Stomach (tissue), 9 donors: ENCODE data around the gene PLXNA2. TPM values are rescaled to one million over a fixed set of nuclear protein-coding genes. Genes with fewer than 3 reads are reported as not detected.

Experiments used
- DNase-seq, 2 donors: peaks; one replicate each; pipeline versions ENCODE4 v3.0.0 to v3.0.0-alpha.2; 2013 to 2019
- H3K27ac ChIP-seq, 5 donors: fragments of 200-600 bp in 4 of 5; sonication (generic) in 4 of 5; one replicate each; pipeline ENCODE4 v1.5.1; 2013 to 2019; ENCODE audit warnings: mild to moderate bottlenecking in 1 of 5, moderate library complexity in 1 of 5
- H3K27me3 ChIP-seq, 3 donors: fragments of 200-600 bp; sonication (generic); one replicate each; pipeline ENCODE4 v1.5.1; 2017 to 2019; ENCODE audit warnings: mixed run types in 1 of 3
- H3K36me3 ChIP-seq, 4 donors: fragments of 200-600 bp; sonication (generic); 1 replicate in 3 of 4; 2 replicates in 1 of 4; pipeline ENCODE4 v1.5.1; 2016 to 2019
- H3K4me1 ChIP-seq, 4 donors: fragments of 200-600 bp; sonication (generic); one replicate each; pipeline ENCODE4 v1.5.1; 2016 to 2019
- H3K4me3 ChIP-seq, 4 donors: fragments of 200-600 bp; sonication (generic) in 3 of 4; one replicate each; pipeline ENCODE4 v1.5.1; 2016 to 2019; ENCODE audit warnings: mild to moderate bottlenecking in 1 of 4
- H3K9me3 ChIP-seq, 4 donors: fragments of 200-600 bp; sonication (generic); one replicate each; pipeline ENCODE4 v1.5.1; 2016 to 2019
- CTCF ChIP-seq, 7 experiments: fragments of 450-650 bp in 4 of 7; fragments of 200-600 bp in 3 of 7; sonication (generic) in 3 of 7; IDR thresholded peaks; one replicate each; pipeline ENCODE4 v1.5.1; 2016 to 2019; ENCODE audit warnings: antibody characterized with exemption in 7 of 7, control low read depth in 2 of 7, mild to moderate bottlenecking in 1 of 7
- EP300 ChIP-seq: sonication (generic); formaldehyde crosslinking; IDR thresholded peaks from one replicate; pipeline ENCODE4 v1.6.1; 2017; ENCODE audit warnings: antibody characterized with exemption
- POLR2A ChIP-seq, 4 donors: fragments of 450-650 bp; IDR thresholded peaks; one replicate each; pipeline ENCODE4 v1.6.1; 2016; ENCODE audit warnings: antibody characterized with exemption in 4 of 4, control low read depth in 2 of 4, mild to moderate bottlenecking in 1 of 4, moderate library complexity in 1 of 4
- POLR2AphosphoS5 ChIP-seq, 3 donors: sonication (generic); formaldehyde crosslinking; IDR thresholded peaks; one replicate each; pipeline ENCODE4 v1.6.1; 2016; ENCODE audit warnings: antibody characterized with exemption in 3 of 3
- WGBS, 5 donors: extraction: QIAGEN DNeasy Blood & Tissue Kit in 3 of 5; methylation state at CpG; one replicate each; pipeline versions ENCODE4 v1.1.5 to v1.1.7; 2013 to 2018; 5-methylcytosine and 5-hydroxymethylcytosine counted together
- intact Hi-C: fragments of 100-400 bp; cut with DNase I; formaldehyde crosslinking; loops from one replicate; pipeline ENCODE4 v1.15.1; 2023; ENCODE audit warnings: low total_unique reads
- polyA plus RNA-seq, 3 donors: library from polyadenylated mRNA; stranded (reverse); fragments of 200-250 nt; gene quantifications; one replicate each; pipeline ENCODE4 v1.2.3, GENCODE V29; 2013
- total RNA-seq, 5 donors: library from RNA; depleted of rRNA; stranded (reverse); fragments of >200 nt; gene quantifications; one replicate each; pipeline versions ENCODE4 v1.1.0 to v1.2.3, GENCODE V29; 2014 to 2016
- donor health status: healthy with polysubstance abuse.
- donor health status: Bipolar disorder and iron deficiency.
- donor health status: healthy.

PLXNA2 gene
- total and polyA plus RNA-seq, 8 donors: 2.7 to 185 (median 28.7) TPM

GRCh38 chr1:208084764-208085163 lies 159.4 kb downstream of the PLXNA2 start:
- Histone ChIP-seq H3K9me3 (no peaks in the 10 kb centered on the region), H3K4me3 (no peak overlapping the region), H3K27me3 (no peaks in the 10 kb centered on the region), H3K36me3 (peaks cover 28 to 97% (median 77%) of the 10 kb centered on the region in 4 donors), H3K27ac (no peak overlapping the region), H3K4me1 (peaks cover 0 to 18% (median 12%) of the 10 kb centered on the region in 4 donors)
- WGBS, 5 donors: 87 to 92% (median 90%) methylated on average over 7 of the region's 7 CpGs
- TF ChIP-seq EP300: no peak
- no peak for TF ChIP-seq CTCF (IDR thresholded peaks at IDR 0.05)
- TF ChIP-seq POLR2A (IDR thresholded peaks at IDR 0.05): no peak
- TF ChIP-seq POLR2AphosphoS5 (IDR thresholded peaks at IDR 0.05): no peak
- intact Hi-C loops: no loop called here
- no peak for DNase-seq

GRCh38 chr1:208084220-208084619 lies 160.0 kb downstream of the PLXNA2 start:
- 94 to 97% (median 96%) methylated on average over 7 to 16 of the region's 16 CpGs for WGBS, 5 donors

GRCh38 chr1:208083715-208084085 lies 160.5 kb downstream of the PLXNA2 start:
- DNase-seq: no peak
- H3K9me3 ChIP-seq: no peaks in the 10 kb centered on the region
- H3K4me3 ChIP-seq: no peak overlapping the region
- intact Hi-C loops: no loop called here
- WGBS, 5 donors: 94 to 100% (median 96%) methylated on average over 2 of the region's 2 CpGs
- TF ChIP-seq EP300 (no peak), CTCF (IDR thresholded peaks at IDR 0.05) (no peak), POLR2A (IDR thresholded peaks at IDR 0.05) (no peak), POLR2AphosphoS5 (IDR thresholded peaks at IDR 0.05) (no peak)
- H3K27me3 ChIP-seq: no peaks in the 10 kb centered on the region
- peaks cover 0 to 12% (median 8%) of the 10 kb centered on the region in 4 donors for H3K4me1 ChIP-seq
- H3K27ac ChIP-seq: no peak overlapping the region
- H3K36me3 ChIP-seq: peaks cover 29 to 97% (median 79%) of the 10 kb centered on the region in 4 donors

More at GRCh38 chr1:208084220-208084619, 160.0 kb downstream of the PLXNA2 start:
- TF ChIP-seq CTCF (IDR thresholded peaks at IDR 0.05) (no peak), POLR2A (IDR thresholded peaks at IDR 0.05) (no peak), EP300 (no peak), POLR2AphosphoS5 (IDR thresholded peaks at IDR 0.05) (no peak)
- intact Hi-C loops: no loop called here
- H3K27ac ChIP-seq: no peak overlapping the region
- H3K9me3 ChIP-seq: no peaks in the 10 kb centered on the region
- no peak overlapping the region for H3K4me3 ChIP-seq
- H3K4me1 ChIP-seq: peaks cover 0 to 12% (median 8%) of the 10 kb centered on the region in 4 donors
- H3K36me3 ChIP-seq: peaks cover 28 to 97% (median 77%) of the 10 kb centered on the region in 4 donors
- no peak for DNase-seq
- no peaks in the 10 kb centered on the region for H3K27me3 ChIP-seq

GRCh38 chr1:208083016-208083714 lies 161.0 kb downstream of the PLXNA2 start:
- TF ChIP-seq EP300: no peak
- no peak for TF ChIP-seq POLR2AphosphoS5 (IDR thresholded peaks at IDR 0.05)
- no peak overlapping the region for H3K27ac ChIP-seq
- H3K27me3 ChIP-seq: no peaks in the 10 kb centered on the region
- no peaks in the 10 kb centered on the region for H3K9me3 ChIP-seq
- H3K4me1 ChIP-seq: peaks cover 0 to 12% (median 8%) of the 10 kb centered on the region in 4 donors
- H3K36me3 ChIP-seq: peaks cover 28 to 97% (median 79%) of the 10 kb centered on the region in 4 donors
- H3K4me3 ChIP-seq: no peak overlapping the region
- intact Hi-C loops: no loop called here
- 82 to 89% (median 85%) methylated on average over 16 of the region's 16 CpGs for WGBS, 5 donors
- no peak for DNase-seq

GRCh38 chr1:208081972-208082371 lies 162.2 kb downstream of the PLXNA2 start:
- intact Hi-C loops: no loop called here
- no peak overlapping the region for H3K27ac ChIP-seq
- H3K9me3 ChIP-seq: no peaks in the 10 kb centered on the region
- H3K27me3 ChIP-seq: no peaks in the 10 kb centered on the region
- no peak for TF ChIP-seq CTCF (IDR thresholded peaks at IDR 0.05)
- TF ChIP-seq POLR2A (IDR thresholded peaks at IDR 0.05): no peak
- TF ChIP-seq EP300: no peak
- TF ChIP-seq POLR2AphosphoS5 (IDR thresholded peaks at IDR 0.05): no peak
- peaks cover 0 to 11% (median 7%) of the 10 kb centered on the region in 4 donors for H3K4me1 ChIP-seq
- WGBS, 5 donors: 82 to 87% (median 83%) methylated on average over 12 of the region's 12 CpGs
- H3K4me3 ChIP-seq: no peak overlapping the region
- H3K36me3 ChIP-seq: peaks cover 24 to 97% (median 82%) of the 10 kb centered on the region in 4 donors
- peak in 1 of 2 donors; percentile 45 for DNase-seq
